GM21360 (cell line): Measurements from ENCODE around the gene ZBED5.

Experiments used
- ATAC-seq: cut with Tn5 transposase; IDR thresholded peaks from one replicate; pipeline ENCODE4 v1.9.1; 2021; ENCODE audit warnings: mild to moderate bottlenecking, moderate library complexity; ENCODE audit not compliant: unreplicated experiment

ZBED5 gene

DNA sequence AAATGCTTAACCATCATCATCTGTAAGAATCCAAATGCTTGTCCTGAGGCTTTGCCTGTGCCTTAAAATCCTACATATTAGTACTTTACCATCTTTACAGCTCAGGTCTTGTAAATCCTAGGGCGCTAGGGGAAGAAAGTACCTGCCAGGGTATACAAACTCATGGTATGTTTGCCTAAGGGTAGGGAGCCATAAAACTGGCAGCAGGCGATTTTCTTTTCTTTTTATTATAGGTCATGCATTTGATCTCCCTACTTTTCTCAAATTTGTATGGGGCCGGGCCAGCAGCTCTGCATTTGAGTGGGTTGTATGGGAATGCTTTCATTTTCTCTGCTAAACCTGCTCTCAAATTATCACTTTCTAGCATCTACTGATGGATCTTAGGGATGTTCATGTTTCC lies 24.0 kb upstream of the ZBED5 start:
- ATAC-seq = no peak

DNA sequence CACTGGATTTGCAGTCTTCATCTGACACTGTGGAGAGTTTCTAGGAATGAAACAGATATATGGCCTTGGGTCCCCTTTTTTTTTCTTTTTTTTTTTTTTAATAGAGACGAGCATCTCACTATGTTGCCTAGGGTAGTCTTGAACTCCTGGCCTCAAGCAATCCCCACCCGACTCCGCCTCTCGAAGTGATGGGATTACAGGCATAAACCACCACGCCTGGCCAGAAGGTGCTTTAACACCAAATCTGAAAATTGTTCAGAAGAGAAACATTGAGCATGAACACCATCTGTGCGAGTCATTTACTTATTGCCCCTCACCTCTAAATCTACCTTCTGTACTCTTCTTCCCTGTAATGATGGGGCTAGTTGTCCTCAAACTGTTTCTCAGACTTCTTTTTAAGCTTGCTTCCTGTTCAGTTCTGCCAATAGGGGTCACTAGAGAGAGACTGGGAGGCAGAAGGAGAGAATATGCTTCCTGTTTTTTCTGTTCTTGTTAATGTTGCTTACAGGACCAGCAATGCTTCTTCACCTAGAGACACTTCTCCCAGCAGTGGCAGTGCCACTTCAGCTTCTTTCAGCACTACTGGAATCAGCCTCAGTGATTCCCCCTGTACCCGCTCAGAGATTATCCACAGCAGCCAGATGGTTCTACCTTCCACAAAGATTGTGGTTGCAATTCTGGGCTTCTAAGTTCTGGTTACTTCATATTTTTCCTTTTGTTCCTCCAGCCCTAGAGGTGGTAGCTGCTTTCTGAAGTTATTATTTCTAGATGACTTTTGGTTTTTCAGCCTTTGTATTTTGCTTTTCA lies 20.8 kb upstream of the ZBED5 start:
- ATAC-seq = no peak

DNA sequence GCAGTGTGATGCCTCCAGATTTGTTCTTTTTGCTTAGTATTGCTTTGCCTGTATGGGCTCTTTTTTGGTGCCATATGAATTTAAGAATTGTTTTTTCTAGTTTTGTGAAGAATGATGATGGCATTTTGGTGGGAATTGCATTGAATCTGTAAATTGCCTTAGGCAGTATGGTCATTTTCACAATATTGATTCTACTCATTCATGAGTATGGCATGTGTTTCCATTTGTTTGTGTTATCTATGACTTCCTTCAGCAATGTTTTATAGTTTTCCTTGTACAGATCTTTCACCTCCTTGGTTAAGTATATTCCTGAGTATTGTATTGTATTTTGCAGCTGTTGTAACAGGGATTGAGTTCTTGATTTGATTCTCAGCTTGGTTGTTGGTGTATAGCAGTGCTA lies 18.3 kb upstream of the ZBED5 start:
- ATAC-seq = no peak

DNA sequence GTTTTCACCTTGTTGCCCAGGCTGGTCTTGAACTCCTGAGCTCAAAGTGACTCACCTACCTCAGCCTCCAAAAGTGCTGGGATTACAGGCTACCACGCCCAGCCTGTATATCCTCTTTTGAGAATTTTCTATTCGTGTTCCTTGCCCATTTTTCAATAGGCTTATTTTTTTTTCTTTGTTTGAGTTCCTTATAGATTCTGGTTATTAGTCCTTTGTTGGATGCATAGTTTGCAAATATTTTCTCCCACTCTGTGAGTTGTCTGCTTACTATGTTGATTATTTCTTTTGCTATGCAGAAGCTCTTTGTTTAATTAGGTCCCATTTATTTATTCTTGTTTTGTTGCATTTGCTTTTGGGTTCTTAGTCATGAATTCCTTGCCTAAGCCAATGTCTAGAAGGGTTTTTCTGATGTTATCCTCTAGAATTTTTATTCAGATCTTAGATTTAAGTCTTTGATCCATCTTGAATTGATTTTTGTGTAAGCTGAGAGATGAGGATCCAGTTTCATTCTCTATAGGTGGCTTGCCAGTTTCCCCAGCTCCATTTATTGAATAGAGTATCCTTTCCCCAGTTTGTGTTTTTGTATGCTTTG lies 17.7 kb upstream of the ZBED5 start:
- no peak for ATAC-seq

DNA sequence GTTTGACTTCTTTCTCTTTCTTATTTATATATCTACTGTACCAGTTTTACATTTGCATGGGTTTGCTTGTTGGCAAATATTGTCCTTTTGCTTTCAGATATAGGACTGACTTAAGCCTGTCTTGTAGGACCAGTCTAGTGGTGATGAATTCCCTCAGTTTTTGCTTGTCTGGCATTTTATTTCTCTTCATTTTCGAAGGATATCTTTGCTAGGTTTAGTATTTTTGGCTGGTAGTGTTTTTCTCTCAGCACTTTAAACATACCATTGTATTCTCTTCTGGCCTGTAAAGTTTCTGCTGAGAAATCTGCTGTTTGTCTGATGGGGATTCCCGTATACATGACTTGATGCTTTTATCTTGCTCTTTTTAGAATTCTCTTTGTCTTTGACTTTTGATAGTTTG lies 14.2 kb upstream of the ZBED5 start:
- no peak for ATAC-seq

DNA sequence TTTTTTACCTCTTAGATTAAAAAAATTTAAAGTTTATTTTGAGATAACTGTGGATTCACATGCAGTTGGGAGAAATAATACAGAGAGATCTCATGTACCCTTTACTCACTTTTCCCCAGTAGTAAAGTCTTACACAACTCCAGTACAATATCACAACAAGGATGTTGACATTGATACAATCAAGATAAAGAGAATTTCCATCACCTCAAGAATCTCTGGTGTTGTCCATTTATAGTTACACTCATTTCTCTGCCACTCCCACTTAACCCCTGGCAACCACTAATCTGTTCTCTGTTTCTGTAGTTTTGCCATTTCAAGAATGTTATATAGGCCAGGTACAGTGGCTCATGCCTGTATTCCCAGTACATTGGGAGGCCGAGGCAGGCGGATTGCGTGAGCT lies 10.5 kb upstream of the ZBED5 start:
- no peak for ATAC-seq

DNA sequence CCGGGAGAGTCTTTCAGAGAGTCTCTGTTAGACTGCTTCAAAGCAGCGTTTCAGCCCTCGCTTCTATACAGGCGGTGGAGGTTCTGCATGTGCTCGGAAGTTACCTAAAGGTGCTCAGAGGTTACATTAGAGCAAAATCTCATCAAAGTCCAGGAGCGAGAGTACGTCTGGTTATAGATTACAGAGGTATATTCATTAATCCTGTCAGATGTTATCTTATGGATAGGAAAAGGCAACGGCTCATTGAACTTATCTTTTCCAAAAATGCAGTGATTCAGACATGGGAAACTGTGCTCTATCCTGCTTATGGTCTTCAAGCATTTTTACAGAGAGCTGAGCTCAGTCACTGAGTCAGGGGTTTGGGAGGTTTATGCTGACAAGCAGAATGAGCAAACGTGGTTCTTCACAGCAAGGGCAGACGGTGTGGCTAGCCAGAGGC lies 9.1 kb upstream of the ZBED5 start:
- no peak for ATAC-seq

DNA sequence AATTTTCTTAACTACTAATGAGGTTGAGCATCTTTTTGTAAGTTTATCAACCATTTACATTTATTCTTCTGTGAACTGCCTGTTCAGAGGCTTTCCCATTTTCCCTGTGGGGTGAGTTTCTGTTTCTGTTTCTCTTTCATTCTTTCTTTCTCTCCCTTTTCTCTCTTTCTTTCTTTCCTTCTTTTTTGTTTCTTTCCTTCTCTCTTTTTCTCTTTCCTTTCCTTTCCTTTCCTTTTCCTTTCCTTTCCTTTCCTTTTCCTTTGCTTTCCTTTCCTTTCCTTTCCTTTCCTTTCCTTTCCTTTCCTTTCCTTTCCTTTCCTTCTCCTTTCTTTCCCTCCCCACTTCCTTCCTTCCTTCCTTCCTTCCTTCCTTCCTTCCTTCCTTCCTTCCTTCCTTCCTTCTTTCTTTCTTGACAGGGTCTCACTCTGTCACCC lies 8.0 kb upstream of the ZBED5 start:
- no peak for ATAC-seq

DNA sequence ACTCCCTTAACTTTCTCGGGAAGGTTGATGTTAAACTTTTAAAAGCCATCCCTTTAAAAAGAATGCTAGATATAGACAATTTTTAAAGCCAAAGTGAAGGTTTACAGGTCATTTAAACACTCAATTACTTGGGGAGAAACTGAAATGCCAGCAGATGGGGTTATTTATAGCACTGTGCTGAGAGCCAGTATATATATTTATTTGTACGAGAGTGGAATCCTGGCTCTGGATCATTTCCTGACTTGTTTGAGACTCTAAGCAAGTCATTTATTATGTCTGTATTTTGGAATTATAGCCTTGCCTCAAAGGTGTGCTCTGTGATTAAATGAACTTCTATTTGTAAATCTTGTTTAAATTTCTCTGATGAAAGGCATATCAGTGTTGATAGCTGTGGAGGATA lies 6.8 kb upstream of the ZBED5 start:
- no peak for ATAC-seq

DNA sequence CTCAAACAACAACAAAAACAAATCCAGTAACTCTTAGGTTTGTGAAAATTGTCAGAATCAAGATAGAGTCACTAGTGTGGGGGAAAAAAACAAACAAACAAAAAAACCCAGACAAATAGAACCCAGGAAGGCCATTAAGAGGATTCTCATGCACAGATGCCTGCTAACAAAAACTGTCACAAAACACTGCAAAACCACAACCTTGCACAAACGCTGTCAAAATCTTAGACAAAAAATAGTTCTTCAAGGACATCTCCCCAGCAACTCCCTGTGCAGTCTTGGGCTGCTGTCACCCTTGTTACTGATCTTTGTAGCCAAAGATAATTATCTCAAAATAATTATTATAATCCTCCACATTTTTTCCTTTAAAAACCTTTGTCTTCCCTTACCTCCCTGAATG lies 4.6 kb upstream of the ZBED5 start:
- no peak for ATAC-seq

DNA sequence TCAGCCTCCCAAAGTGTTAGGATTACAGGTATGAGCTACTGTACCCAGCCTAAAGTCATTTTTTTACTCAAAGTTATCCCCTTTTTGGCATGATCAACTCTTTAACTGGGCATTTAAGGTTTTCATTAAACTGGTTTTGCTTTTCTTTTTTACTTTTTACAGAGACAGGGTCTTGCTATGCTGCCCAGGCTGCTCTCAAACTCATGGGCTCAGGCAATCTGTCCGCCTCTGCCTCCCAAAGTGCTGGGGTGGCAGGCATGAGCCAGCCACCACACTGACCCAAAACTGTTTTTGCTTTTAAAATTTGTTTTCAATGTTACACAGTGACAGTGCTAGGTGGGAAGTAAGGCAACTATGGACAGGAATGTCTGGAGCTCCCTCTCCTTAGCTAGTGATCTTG lies 3.9 kb upstream of the ZBED5 start:
- ATAC-seq = no peak

DNA sequence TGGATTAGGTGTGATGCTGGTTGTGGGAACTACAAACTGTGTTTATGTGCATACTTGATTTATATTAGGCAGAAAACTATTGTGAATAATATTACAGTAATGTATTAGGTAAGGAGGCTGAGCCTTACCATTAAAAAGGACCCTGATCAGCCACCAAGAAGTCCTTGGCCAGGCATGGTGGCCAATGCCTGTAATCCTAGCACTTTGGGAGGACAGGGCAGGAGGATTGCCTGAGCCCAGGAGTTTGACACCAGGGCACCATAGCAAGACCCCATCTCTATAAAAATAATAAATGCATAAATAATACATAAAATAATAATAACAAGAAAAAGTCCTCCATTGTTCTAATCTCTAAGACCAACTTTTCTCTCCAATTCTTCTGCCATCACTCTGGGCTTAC lies 3.2 kb upstream of the ZBED5 start:
- no peak for ATAC-seq

DNA sequence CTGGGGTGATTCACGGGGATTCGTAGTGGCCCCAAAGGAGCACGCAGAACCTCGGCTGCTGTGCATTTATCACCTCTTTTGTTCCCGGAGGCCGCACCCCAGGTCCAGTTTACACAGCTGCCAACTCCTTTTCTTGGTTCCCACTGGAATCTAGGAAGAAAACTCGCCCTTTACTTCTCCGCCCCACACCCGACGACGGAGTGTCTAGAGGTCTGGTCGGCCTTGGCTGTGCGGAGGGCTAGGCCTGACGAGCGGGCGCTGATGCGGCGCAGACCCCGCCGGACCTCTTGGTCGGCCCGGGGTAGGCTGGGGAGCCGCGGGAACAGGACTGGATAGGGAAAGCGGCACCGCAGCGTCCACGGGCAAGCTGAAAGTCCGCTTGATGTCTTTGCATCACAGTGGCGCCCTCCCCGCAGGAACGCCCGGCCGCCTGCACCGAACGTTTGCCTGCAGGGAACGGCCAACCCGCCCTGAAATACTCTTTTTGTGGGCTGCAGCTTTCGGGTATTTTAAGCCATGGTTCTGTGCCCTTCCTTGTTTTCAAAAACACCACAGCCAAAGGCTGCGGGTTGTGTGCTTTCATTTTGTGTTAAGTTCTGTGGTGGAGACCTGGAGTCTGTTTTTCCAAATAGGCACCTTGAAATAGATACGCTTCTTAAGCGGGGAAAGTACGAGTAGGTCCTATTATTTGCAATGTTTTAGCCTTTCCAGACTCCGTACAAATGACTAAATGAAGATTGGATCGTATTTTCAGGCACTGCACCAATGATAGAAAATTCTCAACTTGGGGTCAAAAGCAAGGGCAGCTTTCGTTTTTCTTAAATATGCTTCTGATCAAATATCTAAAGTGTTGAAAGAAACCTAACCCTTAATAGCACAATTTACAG lies 829 bp upstream of the ZBED5 start:
- peak; percentile 13 for ATAC-seq

DNA sequence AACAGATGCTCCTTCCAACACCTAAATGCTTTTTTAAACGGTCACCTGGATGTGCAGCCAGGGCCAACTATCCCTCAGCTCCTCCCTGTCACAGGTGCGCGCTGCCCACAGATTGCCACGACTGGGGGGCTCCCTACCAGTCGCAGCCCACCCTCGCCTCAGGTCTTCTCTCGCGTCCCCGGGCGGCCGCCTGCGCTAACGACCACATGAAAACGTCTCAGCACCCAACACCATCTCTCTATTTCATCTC lies 469 bp downstream of the ZBED5 start:
- peak; percentile 18 for ATAC-seq

DNA sequence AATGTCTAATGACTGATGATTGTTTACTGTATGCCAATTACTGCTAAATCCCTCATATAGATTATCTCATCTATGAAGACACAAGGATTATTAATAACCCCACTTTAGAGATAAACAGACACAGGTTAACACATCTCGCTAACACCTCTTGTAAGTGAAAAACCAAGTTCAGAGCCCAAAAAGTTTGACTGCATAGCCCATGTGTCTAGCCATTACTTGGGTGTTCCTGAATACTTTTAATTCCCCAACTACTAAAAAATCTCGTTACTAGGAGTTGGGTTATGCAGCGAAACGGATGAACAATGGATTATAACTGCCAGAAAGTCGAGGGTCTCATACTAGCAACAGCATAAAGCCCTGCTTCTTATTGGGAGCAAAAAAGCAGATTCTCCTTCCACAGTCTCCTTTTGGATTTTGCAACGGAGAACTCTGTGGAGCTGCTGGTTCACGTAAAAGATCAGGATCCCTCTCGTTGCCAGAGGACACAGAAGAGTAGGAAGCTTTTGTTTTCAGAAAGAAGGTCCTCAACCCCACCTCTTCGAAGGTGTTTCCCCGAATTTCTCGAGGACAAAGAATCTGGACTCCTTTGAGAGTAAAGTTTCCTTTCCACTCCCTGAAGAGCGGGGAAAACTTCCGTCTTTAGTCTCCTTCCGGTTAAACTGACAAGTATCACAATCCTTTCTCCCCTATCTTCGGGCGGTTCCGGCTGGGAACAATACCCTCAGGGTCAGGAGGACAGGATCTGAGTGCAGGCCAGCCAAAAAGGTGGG lies 979 bp downstream of the ZBED5 start:
- ATAC-seq = peak; percentile 2

DNA sequence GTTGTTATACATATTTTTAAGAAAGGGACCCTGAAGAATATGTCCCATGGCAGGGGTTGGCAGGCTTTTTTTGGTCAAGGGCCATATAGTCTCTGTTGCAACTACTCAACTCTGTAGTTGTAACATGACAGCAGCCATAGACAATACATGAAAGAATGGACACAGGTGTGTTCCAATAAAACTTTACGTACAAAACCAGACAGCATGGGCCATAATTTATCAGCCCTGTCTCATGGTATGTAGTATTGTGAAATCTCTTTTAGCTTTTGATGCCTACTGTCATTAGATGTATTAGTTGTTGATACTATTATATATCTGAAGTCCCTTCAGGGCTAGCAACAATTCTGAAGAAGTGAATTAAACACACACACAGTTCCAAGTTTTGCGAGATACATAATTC lies 2.6 kb downstream of the ZBED5 start:
- ATAC-seq = no peak

DNA sequence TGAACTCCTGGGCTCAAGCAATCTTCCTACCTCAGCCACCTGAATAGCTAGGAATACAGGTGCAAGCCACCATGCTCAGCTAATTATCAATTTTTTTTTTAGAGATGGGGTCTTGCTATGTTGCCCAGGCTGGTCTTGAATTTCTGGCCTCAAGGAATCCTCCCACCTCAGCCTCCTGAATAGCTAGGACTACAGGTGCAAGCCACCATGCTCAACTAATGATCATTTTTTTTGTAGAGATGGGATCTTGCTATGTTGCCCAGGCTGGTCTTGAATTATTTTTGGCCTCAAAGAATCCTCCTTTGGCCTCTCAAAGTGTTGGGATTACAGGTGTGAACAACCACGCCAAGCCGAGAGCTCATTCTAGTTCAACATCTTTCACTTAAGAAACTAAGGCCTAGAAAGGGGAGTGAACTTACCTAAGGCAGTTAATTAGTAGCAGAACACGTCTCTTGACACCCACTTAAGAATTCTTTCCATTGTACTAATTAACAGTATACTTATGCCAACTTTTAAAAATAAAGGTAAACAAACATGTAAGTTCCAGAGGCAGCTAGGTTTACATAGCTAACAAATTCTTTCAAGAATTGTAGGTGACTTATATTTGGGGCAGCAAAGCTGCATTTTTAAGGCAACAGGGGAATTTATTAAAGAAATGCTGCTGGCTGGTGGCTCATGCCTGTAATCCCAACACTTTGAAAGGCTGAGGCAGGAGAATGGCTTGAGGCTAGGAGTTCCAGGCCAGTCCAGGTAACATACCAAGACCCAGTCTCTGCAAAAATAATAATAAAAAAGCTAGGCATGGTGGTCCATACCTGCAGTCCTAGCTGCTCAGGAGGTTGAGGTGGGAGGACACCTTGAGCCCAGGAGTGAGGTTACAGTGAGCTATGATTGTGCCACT lies 9.6 kb downstream of the ZBED5 start:
- ATAC-seq = no peak

DNA sequence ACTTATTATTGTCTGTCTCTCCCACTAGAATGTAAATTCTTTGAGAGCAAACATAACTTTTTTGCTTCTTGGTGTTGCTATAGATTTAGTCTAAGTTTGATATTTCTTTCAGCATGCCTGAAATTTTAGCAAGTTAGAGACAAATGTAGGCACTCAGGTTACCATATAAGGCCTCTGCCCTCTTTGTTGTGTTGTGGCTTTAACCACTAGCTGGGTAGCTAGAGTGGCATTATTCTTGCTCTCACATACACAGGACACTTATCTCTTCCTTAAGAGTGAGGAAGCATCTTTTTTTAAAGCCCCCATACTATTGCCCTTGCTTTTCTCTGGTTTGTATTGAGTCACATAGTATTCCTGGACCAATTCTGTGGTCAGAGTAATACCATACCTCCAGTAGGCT lies 11.2 kb downstream of the ZBED5 start:
- no peak for ATAC-seq

DNA sequence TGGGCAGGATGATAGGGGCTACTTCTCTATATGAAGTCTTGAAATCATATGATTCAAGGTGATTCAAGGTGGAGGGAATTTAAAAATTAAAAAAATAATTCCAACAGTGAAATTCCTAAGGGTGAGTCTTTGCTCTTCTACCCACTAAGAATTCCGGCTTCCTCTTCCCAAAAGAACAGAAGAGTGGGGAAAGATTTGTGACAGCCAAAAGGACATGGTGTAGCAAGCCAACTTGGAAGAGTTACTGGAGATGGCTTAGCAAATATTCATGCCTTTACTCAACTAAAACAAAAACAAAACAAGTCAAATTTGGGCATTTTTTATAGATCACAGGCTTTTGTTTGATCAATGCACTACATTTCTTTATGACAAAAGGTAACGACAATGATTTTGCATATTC lies 12.3 kb downstream of the ZBED5 start:
- ATAC-seq = no peak

DNA sequence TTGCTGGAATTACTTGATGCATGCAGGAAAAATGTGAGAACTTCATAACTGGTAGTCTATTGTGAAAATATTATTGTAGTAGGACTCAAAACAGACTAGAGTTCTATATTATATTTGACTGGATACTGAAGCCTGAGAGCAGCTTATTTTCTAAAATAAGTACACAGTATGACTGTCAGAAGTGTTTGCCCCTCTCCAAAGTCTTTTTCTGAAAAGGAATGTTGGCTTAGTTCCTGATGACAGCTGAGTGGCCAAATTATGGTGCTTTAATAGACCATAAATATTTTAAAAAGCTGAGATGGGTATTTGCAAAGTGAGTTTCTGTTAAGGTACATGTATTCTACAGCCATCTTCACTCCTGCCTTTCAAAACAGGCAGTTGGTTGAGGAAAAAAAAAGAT lies 13.1 kb downstream of the ZBED5 start:
- ATAC-seq = no peak
